B cell (primary cell): Measurements from ENCODE around the gene PRRG1. TPM values are rescaled to one million over a fixed set of nuclear protein-coding genes. Genes with fewer than 3 reads are reported as not detected.

ENCODE experiments used
- ATAC-seq: fragments of 200-7000 bp; cut with Tn5 transposase; one replicate; pipeline ENCODE4 v1.10.0; 2021; ENCODE audit warnings: low read depth, mild to moderate bottlenecking, moderate number of reproducible peaks, moderate library complexity
- CTCF ChIA-PET: fragments of 350-600 bp; sonication (Branson Sonifier 250); formaldehyde crosslinking; loops from one replicate; lab custom pipeline; 2021; ENCODE audit warnings: antibody characterized with exemption, inconsistent platforms; lab: Charles Lee
- POLR2A ChIA-PET: fragments of 350-600 bp; sonication (Branson Sonifier 250); formaldehyde crosslinking; loops from one replicate; lab custom pipeline; 2021; ENCODE audit warnings: antibody characterized with exemption; lab: Charles Lee
- DNase-seq: peaks from one replicate; pipeline ENCODE4 v3.0.0; 2013
- H2AFZ ChIP-seq: 2 replicates; pipeline ENCODE4 v1.6.1; 2012; ENCODE audit warnings: mild to moderate bottlenecking, low read depth, low read length; ENCODE audit not compliant: insufficient read depth, poor library complexity, severe bottlenecking
- H3K27ac ChIP-seq, 2 donors: 1 replicate in 1 of 2; 2 replicates in 1 of 2; pipeline ENCODE4 v1.5.1; 2012 to 2013; ENCODE audit warnings: low read length in 2 of 2, mild to moderate bottlenecking in 2 of 2, moderate library complexity in 1 of 2
- H3K27me3 ChIP-seq, 4 experiments: fragments of 200-600 bp in 1 of 4; sonication (generic) in 1 of 4; replicated peaks in 1 of 4; 1 replicate in 2 of 4; 2 replicates in 2 of 4; pipeline versions ENCODE4 v1.6.1 to v1.7.0; 2013 to 2016; ENCODE audit warnings: low read length in 3 of 4, mild to moderate bottlenecking in 2 of 4, mixed read lengths in 1 of 4, moderate library complexity in 1 of 4; ENCODE audit not compliant: insufficient read depth in 4 of 4, control insufficient read depth in 3 of 4; ENCODE audit errors: control extremely low read depth in 1 of 4
- H3K36me3 ChIP-seq, 2 experiments: replicated peaks in 1 of 2; 1 replicate in 1 of 2; 2 replicates in 1 of 2; pipeline versions ENCODE4 v1.6.1 to v1.7.1; 2013; ENCODE audit warnings: low read length in 1 of 2; ENCODE audit not compliant: insufficient read depth in 2 of 2, control insufficient read depth in 1 of 2; ENCODE audit errors: control extremely low read depth in 1 of 2, extremely low read depth in 1 of 2
- H3K4me1 ChIP-seq, 2 donors: fragments of 200-600 bp in 1 of 2; sonication (generic) in 1 of 2; 1 replicate in 1 of 2; 2 replicates in 1 of 2; pipeline versions ENCODE4 v1.5.1 to v1.6.1; 2013 to 2017; ENCODE audit warnings: low read length in 2 of 2; ENCODE audit not compliant: control insufficient read depth in 2 of 2, insufficient read depth in 2 of 2
- H3K4me2 ChIP-seq: replicated peaks from 2 replicates; pipeline ENCODE3; 2012; ENCODE audit warnings: mild to moderate bottlenecking, low read depth, low read length; ENCODE audit not compliant: poor library complexity, severe bottlenecking
- H3K4me3 ChIP-seq, 5 experiments: fragments of 200-600 bp in 1 of 5; sonication (generic) in 1 of 5; 1 replicate in 3 of 5; 2 replicates in 2 of 5; pipeline versions ENCODE4 v1.5.1 to v1.7.0; 2011 to 2016; ENCODE audit warnings: low read length in 4 of 5, mild to moderate bottlenecking in 4 of 5, low read depth in 2 of 5, control low read depth in 1 of 5, moderate library complexity in 1 of 5; ENCODE audit not compliant: insufficient read depth in 1 of 5; ENCODE audit errors: control extremely low read depth in 1 of 5, extremely low read depth in 1 of 5
- H3K79me2 ChIP-seq: fragments of 200-600 bp; sonication (generic); one replicate; pipeline ENCODE4 v1.6.0; 2016; ENCODE audit warnings: low read length; ENCODE audit not compliant: control insufficient read depth, insufficient read depth
- H3K9ac ChIP-seq: fragments of 200-600 bp; sonication (generic); 2 replicates; pipeline ENCODE4 v1.6.1; 2017; ENCODE audit warnings: mild to moderate bottlenecking, low read length, moderate library complexity
- H3K9me3 ChIP-seq, 3 donors: one replicate each; pipeline versions ENCODE4 v1.6.1 to v1.7.1; 2013; ENCODE audit warnings: low read length in 2 of 3; ENCODE audit not compliant: control insufficient read depth in 2 of 3, insufficient read depth in 1 of 3; ENCODE audit errors: control extremely low read depth in 1 of 3
- H4K20me1 ChIP-seq: 2 replicates; pipeline ENCODE4 v1.6.0; 2012; ENCODE audit warnings: mild to moderate bottlenecking, low read length; ENCODE audit not compliant: insufficient read depth, control insufficient read depth, poor library complexity, severe bottlenecking
- H3K27ac Mint-ChIP-seq: one replicate; pipeline ENCODE4 v1.8.0; 2021; ENCODE audit warnings: mixed read lengths
- H3K27me3 Mint-ChIP-seq: one replicate; pipeline ENCODE4 v1.8.0; 2021; ENCODE audit warnings: mixed read lengths
- H3K4me1 Mint-ChIP-seq: one replicate; pipeline ENCODE4 v1.8.0; 2021; ENCODE audit warnings: mixed read lengths
- H3K4me3 Mint-ChIP-seq: one replicate; pipeline ENCODE4 v1.8.0; 2021; ENCODE audit warnings: mixed read lengths
- H3K9me3 Mint-ChIP-seq: one replicate; pipeline ENCODE4 v1.8.0; 2022; ENCODE audit warnings: mixed read lengths; ENCODE audit not compliant: insufficient read depth
- EZH2 ChIP-seq: IDR thresholded peaks from 2 replicates; pipeline ENCODE4 v1.6.1; 2012; ENCODE audit warnings: borderline replicate concordance, low read depth, mild to moderate bottlenecking, moderate library complexity, low read length; ENCODE audit not compliant: insufficient read depth, poor library complexity, severe bottlenecking
- WGBS: methylation state at CpG from one replicate; pipeline ENCODE4 v1.1.5; 2013; ENCODE audit warnings: missing lambda C conversion rate; ENCODE audit not compliant: insufficient coverage; 5-methylcytosine and 5-hydroxymethylcytosine counted together
- intact Hi-C: fragments of 100-400 bp; cut with micrococcal nuclease; formaldehyde crosslinking; loops from one replicate; pipeline ENCODE4 v1.10.0; 2022
- polyA plus RNA-seq: library from polyadenylated mRNA; depleted of rRNA; stranded (reverse); fragments of >200 nt; gene quantifications from 2 replicates; pipeline ENCODE4 v1.2.3, GENCODE V29; 2012
- total RNA-seq, 2 donors: library from RNA; stranded (reverse); fragments of 120-200 nt in 1 of 2; gene quantifications; 1 replicate in 1 of 2; 2 replicates in 1 of 2; pipeline versions ENCODE4 v1.2.3 to v1.2.4, GENCODE V29; 2013 to 2022
- TF ChIP-seq, protein P1 (sequence below): fragments of 200-600 bp; IDR thresholded peaks from one replicate; pipeline ENCODE4 v1.8.0; 2022; ENCODE audit warnings: antibody characterized with exemption, mild to moderate bottlenecking

Gene PRRG1
- total and polyA plus RNA-seq, 2 donors (not counting 1 experiment from before 2014, with no cell fraction given): not detected

DNA sequence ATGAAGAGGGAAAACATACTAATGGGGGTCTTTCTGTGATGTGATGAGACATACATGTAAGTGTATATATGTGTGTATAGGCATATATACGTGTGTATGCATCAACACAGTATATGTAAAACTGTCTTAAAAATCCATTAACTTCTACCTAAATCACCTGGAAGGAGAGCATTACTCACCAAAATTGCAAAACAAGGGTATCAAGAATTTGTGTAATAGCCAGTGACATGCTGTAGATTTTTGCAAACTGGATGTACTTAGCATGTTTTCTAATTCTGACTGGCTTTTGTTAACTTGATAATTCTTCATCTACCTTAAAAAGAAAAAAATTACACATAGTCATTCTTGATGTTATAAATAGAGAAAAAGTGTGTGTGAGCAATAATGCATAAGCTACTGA lies 104.7 kb downstream of the PRRG1 start:
- no peak overlapping the region for H3K4me2 ChIP-seq
- H2AFZ ChIP-seq: no peak overlapping the region
- CTCF ChIA-PET: interaction anchor here (0.5 kb wide), 1 partner anchor 721 kb away, joined by 3 read pairs; no protein-coding TSS in a partner anchor
- H3K4me3 ChIP-seq: no peak overlapping the region
- POLR2A ChIA-PET: no interaction called here
- intact Hi-C loops: no loop called here
- H3K27me3 ChIP-seq: no peaks in the 10 kb centered on the region
- TF ChIP-seq, protein P1, sequence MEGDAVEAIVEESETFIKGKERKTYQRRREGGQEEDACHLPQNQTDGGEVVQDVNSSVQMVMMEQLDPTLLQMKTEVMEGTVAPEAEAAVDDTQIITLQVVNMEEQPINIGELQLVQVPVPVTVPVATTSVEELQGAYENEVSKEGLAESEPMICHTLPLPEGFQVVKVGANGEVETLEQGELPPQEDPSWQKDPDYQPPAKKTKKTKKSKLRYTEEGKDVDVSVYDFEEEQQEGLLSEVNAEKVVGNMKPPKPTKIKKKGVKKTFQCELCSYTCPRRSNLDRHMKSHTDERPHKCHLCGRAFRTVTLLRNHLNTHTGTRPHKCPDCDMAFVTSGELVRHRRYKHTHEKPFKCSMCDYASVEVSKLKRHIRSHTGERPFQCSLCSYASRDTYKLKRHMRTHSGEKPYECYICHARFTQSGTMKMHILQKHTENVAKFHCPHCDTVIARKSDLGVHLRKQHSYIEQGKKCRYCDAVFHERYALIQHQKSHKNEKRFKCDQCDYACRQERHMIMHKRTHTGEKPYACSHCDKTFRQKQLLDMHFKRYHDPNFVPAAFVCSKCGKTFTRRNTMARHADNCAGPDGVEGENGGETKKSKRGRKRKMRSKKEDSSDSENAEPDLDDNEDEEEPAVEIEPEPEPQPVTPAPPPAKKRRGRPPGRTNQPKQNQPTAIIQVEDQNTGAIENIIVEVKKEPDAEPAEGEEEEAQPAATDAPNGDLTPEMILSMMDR: no peak
- TF ChIP-seq EZH2: no peak
- Mint-ChIP-seq H3K27me3 (no peaks in the 10 kb centered on the region), H3K9me3 (no peaks in the 10 kb centered on the region), H3K27ac (no peak overlapping the region), H3K4me3 (no peak overlapping the region), H3K4me1 (no peaks in the 10 kb centered on the region)
- H3K79me2 ChIP-seq: no peaks in the 10 kb centered on the region
- H3K9me3 ChIP-seq: no peaks in the 10 kb centered on the region
- WGBS: no CpG with 5 or more reads among the region's 1 CpG
- DNase-seq (no peak), ATAC-seq (no peak)
- no peaks in the 10 kb centered on the region for H3K36me3 ChIP-seq
- no peak overlapping the region for H3K9ac ChIP-seq
- no peaks in the 10 kb centered on the region for H4K20me1 ChIP-seq
- no peak overlapping the region for H3K27ac ChIP-seq
- H3K4me1 ChIP-seq: no peaks in the 10 kb centered on the region

GRCh38 chrX:37454537-37455285 lies 105.5 kb downstream of the PRRG1 start:
- no peak for TF ChIP-seq EZH2
- TF ChIP-seq, protein P1: no peak
- H3K4me1 Mint-ChIP-seq: no peaks in the 10 kb centered on the region
- intact Hi-C loops: no loop called here
- WGBS: no CpG with 5 or more reads among the region's 2 CpGs
- ATAC-seq: no peak
- no peaks in the 10 kb centered on the region for H3K27me3 Mint-ChIP-seq
- H3K9me3 Mint-ChIP-seq: no peaks in the 10 kb centered on the region
- Histone ChIP-seq H4K20me1 (no peaks in the 10 kb centered on the region), H3K36me3 (no peaks in the 10 kb centered on the region), H3K9me3 (no peaks in the 10 kb centered on the region), H3K9ac (no peak overlapping the region), H3K27ac (no peak overlapping the region), H3K4me3 (no peak overlapping the region), H3K4me1 (no peaks in the 10 kb centered on the region), H3K27me3 (no peaks in the 10 kb centered on the region), H3K79me2 (no peaks in the 10 kb centered on the region), H2AFZ (no peak overlapping the region), H3K4me2 (no peak overlapping the region)
- H3K27ac Mint-ChIP-seq: no peak overlapping the region
- H3K4me3 Mint-ChIP-seq: no peak overlapping the region
- POLR2A ChIA-PET: no interaction called here
- CTCF ChIA-PET: no interaction called here
- no peak for DNase-seq
